HG03196 (cell line): ENCODE data around the gene GPR155.
"Not testable (repeated sequence)": the region's sequence is repeated elsewhere in the genome, so short reads cannot be mapped to it uniquely, and the experiment has no call there.

Source experiments
- ATAC-seq: cut with Tn5 transposase; IDR thresholded peaks from one replicate; pipeline ENCODE4 v1.9.1; 2021; ENCODE audit not compliant: unreplicated experiment

Gene GPR155

GRCh38 chr2:174492963-174493431, 6.2 kb upstream of the GPR155 start:
- peak; percentile 93 for ATAC-seq

DNA sequence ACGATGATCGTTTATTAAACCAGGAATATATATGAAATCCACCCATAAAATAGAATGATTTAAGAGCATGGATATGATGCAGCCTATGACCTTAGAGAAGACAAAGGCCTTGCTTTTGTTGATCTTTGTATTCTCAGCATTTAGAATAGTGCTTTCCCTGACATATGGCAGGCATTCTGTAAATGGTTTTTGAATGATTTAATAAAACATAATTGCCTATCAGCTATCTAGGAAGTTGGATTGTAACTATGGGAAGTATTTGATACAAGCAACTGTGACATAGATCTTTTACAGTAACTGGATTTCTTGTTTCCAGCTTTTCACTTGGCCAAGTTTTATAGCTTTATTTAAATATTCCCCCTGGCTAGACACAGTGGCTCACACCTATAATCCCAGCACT, 5.1 kb upstream of the GPR155 start:
- ATAC-seq, result no peak

DNA sequence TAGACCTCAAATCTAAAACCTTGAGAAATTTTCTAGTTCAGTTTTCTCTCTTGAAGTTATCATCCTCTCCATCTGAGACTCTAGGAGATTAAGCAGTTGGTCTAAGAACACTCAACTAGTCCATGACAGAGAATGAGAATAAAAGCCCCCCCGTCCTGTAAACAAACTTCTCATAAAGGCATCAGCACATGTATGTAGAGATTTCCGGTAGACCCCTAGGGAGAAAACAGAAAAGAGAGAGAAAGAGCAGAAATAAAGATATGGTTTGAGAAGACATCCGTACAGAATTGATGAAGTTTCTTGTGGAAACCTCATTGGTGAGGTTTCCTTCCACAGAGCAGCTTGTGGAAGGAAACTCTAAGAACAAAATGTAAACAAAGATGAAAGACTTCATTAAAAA, 3.2 kb upstream of the GPR155 start:
- no peak for ATAC-seq

GRCh38 chr2:174489520-174489919, 2.7 kb upstream of the GPR155 start:
- ATAC-seq, result not testable (repeated sequence)

GRCh38 chr2:174487820-174488162, 962 bp upstream of the GPR155 start:
- ATAC-seq, result no peak

DNA sequence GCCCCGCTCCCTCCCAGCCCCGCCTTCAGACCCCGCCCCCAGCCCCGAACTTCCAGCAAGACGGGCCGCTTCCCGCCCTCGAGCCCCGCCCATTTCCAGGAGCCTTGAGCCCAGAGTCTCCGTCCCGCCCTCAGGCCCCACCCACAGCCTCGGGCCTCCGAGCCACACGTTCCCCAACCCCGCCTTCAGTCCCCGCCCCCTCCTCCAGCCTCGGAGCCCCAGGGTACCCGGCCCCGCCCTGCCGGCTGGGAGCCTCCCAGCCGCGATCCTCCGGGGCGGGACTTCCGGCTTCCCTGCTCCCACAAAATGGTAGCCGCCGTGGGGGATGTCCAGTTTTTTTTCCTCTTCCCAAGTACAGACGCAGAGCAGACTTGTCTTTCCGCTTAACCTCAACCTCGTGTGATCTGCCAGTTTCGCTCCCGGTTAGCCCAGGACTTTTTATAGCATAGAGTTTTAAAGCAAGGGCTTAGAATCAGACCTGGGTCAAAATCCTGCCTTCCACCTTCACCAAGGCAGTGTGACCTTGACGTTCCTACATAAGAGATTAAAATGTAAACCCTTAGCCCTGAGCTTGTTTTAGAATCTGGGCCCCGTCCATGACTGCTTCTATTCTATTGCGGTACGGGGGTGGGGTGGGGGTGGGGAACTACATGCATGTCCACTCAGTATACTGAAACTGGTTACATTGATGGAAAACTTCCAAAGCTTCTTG, 435 bp upstream of the GPR155 start:
- peak; percentile 86 for ATAC-seq

DNA sequence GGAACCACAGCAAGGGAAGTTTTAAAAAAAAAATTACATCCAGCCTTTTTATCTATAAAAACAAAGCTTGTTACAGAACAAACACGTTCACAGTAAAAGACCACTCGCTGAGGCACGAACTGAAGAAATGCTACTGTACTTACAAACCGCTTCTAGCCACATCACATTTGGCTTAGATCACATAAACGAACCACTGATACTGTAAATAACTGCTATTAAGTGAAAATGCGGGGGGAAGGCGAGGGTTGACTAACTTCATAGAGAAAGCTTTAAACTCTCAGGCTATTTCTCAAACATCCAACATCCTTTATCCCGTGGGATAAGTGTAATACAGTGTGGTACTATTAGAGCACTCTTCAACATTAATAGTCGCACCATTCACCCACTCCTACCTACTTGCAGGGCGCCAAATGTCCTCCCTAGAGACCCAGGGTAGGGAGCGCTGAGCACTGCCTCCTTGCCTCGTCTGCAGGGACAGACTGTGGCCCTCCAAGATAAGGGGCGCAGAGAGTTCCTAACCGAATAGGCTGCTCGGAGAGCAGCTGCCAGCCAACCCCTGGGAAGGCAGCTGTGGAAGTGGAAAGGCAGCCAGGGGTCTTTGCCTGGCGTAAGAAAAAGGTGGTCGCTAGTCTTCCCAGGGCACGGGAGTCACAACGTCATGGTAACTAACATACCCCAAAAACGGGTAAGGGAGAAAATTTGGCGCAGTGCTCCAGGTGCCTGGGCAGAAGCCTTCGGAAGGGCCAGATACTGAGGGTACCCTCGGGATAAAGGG, 854 bp downstream of the GPR155 start:
- peak; percentile 31 for ATAC-seq

- not testable (repeated sequence) for ATAC-seq
These were observed 1.8 kb downstream of the GPR155 start for GRCh38 chr2:174485045-174485444.

GRCh38 chr2:174484573-174484972, 2.3 kb downstream of the GPR155 start:
- ATAC-seq, result no peak

GRCh38 chr2:174482854-174483253, 4.0 kb downstream of the GPR155 start:
- ATAC-seq, result no peak

DNA sequence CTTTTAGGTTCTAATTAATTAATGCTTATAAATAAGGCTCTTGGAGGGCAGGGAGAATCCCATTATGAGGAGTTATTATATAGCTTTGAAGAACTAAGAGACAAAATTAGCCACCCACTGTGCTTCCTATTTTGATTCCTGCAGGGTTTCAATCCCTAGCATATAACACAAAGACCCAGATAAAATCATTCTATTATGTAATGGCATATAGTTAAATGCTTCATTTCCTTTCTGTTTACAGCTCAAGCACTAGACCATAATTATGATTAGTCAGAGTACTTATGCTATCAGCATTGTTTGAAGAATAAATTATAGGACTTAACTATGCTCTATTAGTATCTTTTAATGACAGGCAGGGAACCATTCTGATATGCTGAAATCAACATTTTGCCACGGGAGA, 9.1 kb downstream of the GPR155 start:
- no peak for ATAC-seq

GRCh38 chr2:174473796-174474195, 13.0 kb downstream of the GPR155 start:
- ATAC-seq, result no peak

DNA sequence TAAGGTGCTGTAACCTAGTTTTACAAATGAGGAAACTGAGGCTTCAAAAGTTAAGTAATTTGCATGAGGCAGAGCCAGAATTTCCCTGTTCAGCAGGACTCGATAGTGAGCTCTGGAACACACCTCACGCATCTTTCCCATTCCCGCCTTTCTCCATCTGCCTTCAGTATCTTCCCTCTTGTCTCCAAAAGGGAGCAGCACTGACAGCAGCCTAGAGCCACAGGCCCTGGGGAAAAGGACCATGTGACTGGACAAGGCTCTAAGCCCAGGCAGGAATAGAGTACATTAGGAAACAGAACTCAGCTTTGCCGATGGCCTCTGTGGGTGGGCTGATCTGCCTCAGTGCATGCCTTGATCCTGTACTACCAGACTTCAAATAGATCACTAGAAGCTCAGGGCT, 21.5 kb downstream of the GPR155 start:
- no peak for ATAC-seq

DNA sequence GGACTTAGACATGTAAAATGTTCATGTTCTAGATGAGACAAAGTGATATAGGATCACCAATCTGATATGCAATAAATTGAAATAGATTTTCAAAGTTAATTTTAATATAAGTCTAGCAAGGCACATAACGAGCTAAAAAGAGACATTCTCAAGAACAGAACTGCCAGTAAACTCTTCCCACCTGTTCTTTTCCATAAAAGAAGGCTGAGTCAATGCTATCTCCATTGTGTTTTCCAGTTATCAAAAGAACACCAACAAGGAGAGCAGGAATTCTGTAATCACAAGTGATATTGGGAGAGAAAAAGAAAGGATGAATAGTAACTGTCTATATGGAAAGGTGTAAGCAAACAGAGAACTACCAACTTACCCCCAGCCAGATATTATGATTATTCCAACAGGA, 25.6 kb downstream of the GPR155 start:
- no peak for ATAC-seq

- ATAC-seq, result no peak
These were observed 32.3 kb downstream of the GPR155 start for GRCh38 chr2:174454566-174454965.

DNA sequence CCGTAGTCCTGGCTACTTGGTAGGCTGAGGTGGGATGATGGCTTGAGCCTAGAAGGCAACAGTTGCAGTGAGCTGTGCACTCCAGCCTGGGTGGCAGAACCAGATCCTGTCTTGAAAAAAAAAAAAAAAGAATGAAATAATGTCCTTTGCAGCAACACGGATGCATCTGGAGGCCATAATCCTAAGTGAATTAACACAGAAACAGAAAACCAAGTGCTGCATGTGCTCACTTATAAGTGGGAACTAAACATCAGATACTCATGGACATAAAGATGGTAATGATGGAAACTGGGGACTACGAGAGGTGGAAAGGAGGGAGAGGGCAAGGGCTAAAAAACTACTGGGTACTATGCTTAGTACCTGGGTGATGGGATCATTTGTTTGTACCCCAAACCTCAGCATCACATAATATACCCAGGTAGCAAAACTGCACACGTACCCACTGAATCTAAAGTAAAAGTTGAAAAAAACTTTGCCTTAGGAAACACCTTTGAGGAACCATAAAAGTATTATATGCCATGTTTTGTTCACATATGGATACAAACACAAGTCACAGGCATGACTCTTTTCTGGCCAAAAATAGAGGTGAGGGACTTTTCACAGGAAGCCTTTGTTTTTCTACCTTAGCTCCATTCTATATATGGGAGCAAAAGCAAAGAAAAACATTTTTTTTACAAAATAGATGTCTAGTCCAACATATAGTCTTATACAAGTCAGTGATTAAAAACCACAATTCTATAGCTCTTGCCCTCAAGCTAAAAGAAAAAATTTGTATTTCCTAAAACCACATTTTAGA, 36.6 kb downstream of the GPR155 start:
- no peak for ATAC-seq

DNA sequence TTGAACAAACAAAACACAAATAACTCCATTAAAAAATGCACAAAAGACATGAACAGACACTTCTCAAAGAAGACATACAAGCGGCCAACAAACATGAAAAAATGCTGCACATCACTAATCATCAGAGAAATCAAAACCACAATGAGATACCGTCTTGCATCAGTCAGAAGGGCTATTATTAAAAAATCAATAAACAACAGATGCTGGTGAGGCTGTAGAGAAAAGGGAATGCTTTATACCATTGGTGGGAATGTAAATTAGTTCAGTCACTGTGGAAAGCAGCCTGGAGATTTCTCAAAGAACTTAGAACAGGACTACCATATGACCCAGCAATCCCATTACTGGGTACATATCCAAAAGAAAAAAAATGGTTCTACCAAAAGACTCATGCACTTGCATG, 37.8 kb downstream of the GPR155 start:
- no peak for ATAC-seq

- no peak for ATAC-seq
These were observed 40.3 kb downstream of the GPR155 start for GRCh38 chr2:174446531-174446930.

DNA sequence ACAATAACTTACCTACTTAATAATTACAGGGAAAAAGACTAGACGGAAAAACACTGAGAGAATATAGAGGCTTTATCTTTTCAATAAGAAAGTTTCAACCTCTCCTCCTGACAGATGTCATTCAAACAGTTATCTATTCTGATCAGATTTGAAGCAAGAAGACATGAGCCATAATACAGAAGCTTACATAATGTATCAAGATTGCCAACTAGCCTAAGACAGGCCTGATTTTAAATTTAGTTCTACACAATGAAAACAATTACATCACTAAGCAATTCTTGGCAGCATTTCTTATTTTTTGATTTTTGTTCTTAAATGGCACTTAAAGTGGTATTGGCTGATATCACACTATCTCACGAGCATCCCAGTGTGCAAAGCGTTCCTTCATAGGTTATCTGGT, 41.6 kb downstream of the GPR155 start:
- no peak for ATAC-seq

DNA sequence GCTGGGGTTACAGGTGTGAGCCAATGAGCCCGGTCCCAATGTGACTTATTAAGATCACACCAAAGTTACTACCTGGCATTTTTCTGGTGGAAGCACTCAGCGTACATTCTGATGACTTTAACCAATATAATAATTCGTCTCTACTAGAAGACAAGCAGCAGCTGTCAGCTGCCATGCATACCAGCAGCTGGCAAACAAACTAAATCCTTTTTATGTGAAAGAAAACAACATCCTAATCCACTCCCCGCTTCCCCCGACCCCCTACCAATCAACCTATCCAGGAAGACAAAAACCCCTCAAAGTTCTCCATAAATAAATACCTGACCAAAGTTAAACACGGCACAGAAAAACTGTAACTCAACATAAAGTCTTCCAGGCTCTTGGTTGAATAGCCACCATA, 42.1 kb downstream of the GPR155 start:
- ATAC-seq, result no peak

DNA sequence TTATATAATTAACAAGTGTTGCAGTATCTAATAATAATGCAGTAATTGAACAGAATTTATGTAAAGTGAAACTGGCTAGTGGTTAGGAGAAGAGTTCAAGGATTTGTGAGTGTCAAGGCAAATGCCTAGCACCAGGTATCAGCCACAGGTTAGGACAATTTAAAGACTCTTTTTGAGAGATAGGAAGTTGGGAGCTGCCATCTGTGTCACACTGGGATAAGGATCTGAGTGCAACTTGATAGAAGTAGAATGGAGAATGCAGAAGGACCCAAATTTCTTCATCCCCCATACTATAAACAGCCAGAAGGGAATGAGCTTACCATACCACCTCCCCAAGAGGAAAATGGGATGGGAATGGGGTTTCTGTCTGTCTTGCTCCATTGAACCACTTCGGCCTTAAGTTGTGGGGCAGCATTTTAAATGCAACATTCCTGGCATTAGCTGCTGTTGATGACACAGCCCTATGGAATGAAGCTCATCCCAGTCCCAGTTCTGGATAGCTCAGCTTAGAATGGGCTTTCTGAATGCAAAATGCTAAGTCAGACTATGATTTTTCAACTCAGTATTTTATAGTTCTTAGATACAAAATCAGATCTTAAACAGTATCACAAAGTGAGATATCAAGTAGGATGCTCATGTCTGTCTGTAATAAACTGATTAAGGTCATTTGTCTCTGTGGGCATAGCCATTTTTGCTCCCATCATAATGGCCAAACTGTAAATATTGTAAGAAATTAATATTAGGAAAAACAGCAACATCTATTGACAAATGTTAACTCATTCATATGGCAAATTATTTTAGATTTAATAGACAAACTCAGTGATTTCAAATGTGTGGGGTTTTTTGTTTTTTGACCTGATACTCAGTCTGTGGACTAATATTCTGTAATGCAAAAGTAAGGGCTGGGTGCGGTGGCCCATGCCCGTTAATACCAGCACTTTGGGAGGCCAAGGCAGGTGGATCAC, 44.0 kb downstream of the GPR155 start:
- no peak for ATAC-seq
